Uterus (tissue), 2 donors: ENCODE results near the gene ACBD6.

ENCODE experiments used
- POLR2A ChIP-seq, 2 donors: fragments of 450-650 bp; IDR thresholded peaks; one replicate each; pipeline ENCODE4 v1.6.1; 2016; ENCODE audit warnings: antibody characterized with exemption in 2 of 2, mild to moderate bottlenecking in 1 of 2, moderate library complexity in 1 of 2
- TF ChIP-seq, protein P1 (sequence below), 4 experiments: fragments of 200-600 bp in 2 of 4; fragments of 450-650 bp in 2 of 4; sonication (generic) in 2 of 4; IDR thresholded peaks; one replicate each; pipeline ENCODE4 v1.5.1; 2016 to 2019; ENCODE audit warnings: antibody characterized with exemption in 4 of 4, mild to moderate bottlenecking in 2 of 4, moderate library complexity in 1 of 4

DNA sequence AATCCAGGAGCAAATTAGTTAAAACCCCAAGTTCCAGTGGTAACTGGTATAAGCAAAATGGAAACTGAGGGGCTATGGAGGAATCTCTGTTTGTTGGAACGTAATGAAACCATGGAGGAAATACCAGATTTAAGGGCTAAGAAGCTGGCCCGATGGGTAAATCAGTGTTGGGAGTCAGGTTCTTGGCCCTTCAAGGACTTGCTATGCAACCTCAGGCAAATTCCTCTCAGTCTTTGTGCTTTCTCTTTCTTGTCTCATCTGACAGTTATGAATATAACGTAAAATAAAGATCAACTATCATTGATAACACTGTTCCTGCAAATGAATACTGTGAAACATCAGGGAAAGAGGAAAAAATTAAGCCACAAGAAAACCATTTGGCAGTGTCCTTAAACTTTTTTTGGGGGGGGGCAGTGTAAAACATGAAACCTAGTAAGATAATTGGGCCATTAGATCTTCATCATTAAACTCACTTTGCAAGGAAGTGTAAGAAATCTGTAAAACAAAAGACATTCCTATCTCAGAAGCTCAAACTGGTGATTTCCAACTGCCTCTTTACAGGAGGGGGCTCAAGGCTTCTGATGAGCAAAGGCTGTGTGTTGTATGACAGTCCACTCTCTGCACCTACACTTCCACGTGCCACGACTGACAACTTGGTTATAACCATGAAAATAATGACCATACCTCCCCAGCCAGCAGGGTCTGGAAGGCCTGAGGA, 224.7 kb downstream of the ACBD6 start:
- TF ChIP-seq, protein P1, sequence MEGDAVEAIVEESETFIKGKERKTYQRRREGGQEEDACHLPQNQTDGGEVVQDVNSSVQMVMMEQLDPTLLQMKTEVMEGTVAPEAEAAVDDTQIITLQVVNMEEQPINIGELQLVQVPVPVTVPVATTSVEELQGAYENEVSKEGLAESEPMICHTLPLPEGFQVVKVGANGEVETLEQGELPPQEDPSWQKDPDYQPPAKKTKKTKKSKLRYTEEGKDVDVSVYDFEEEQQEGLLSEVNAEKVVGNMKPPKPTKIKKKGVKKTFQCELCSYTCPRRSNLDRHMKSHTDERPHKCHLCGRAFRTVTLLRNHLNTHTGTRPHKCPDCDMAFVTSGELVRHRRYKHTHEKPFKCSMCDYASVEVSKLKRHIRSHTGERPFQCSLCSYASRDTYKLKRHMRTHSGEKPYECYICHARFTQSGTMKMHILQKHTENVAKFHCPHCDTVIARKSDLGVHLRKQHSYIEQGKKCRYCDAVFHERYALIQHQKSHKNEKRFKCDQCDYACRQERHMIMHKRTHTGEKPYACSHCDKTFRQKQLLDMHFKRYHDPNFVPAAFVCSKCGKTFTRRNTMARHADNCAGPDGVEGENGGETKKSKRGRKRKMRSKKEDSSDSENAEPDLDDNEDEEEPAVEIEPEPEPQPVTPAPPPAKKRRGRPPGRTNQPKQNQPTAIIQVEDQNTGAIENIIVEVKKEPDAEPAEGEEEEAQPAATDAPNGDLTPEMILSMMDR (IDR thresholded peaks at IDR 0.05), result no peak
- no peak for TF ChIP-seq POLR2A (IDR thresholded peaks at IDR 0.05)
